Islet of Langerhans (tissue), 1 donor: ENCODE data around the gene WWC1.

ENCODE experiments used
- FAIRE-seq: peaks from one replicate; lab custom pipeline; 2011; peaks lifted over from hg19 to GRCh38; lab: Jason Lieb, UNC

The WWC1 gene

GRCh38 chr5:168334695-168335094 is 43.2 kb downstream of the WWC1 start:
- no peak for FAIRE-seq

- FAIRE-seq: no peak
Measured at GRCh38 chr5:168337361-168337760, 45.9 kb downstream of the WWC1 start.

- FAIRE-seq: no peak
Measured at GRCh38 chr5:168339109-168339771, 47.8 kb downstream of the WWC1 start.

- FAIRE-seq: peak; percentile 27
Measured at GRCh38 chr5:168339772-168340140, 48.3 kb downstream of the WWC1 start.

GRCh38 chr5:168340487-168340886 is 49.0 kb downstream of the WWC1 start:
- no peak for FAIRE-seq

- FAIRE-seq: no peak
Measured at GRCh38 chr5:168341178-168341577, 49.7 kb downstream of the WWC1 start.

- FAIRE-seq: no peak
Measured at GRCh38 chr5:168342151-168342825, 50.8 kb downstream of the WWC1 start.

- no peak for FAIRE-seq
Measured at GRCh38 chr5:168342985-168343384, 51.5 kb downstream of the WWC1 start.

GRCh38 chr5:168346417-168346816 is 55.0 kb downstream of the WWC1 start:
- no peak for FAIRE-seq

GRCh38 chr5:168347368-168348083 is 56.1 kb downstream of the WWC1 start:
- no peak for FAIRE-seq

GRCh38 chr5:168348084-168348414 is 56.6 kb downstream of the WWC1 start:
- no peak for FAIRE-seq

GRCh38 chr5:168350315-168350714 is 58.9 kb downstream of the WWC1 start:
- no peak for FAIRE-seq

- no peak for FAIRE-seq
Measured at GRCh38 chr5:168353216-168353957, 61.9 kb downstream of the WWC1 start.

- no peak for FAIRE-seq
Measured at GRCh38 chr5:168354397-168354796, 63.0 kb downstream of the WWC1 start.

- FAIRE-seq: no peak
Measured at GRCh38 chr5:168356171-168356570, 64.7 kb downstream of the WWC1 start.

- FAIRE-seq: no peak
Measured at GRCh38 chr5:168356592-168356991, 65.1 kb downstream of the WWC1 start.

GRCh38 chr5:168357876-168358275 is 66.4 kb downstream of the WWC1 start:
- FAIRE-seq: no peak

GRCh38 chr5:168359820-168360460 is 68.5 kb downstream of the WWC1 start:
- FAIRE-seq: no peak

- no peak for FAIRE-seq
Measured at GRCh38 chr5:168360521-168361285, 69.3 kb downstream of the WWC1 start.

GRCh38 chr5:168362097-168362885 is 70.8 kb downstream of the WWC1 start:
- FAIRE-seq: no peak

- no peak for FAIRE-seq
Measured at GRCh38 chr5:168364151-168364661, 72.8 kb downstream of the WWC1 start.
